HG02840 (cell line): ENCODE data around the gene FOXL3.
"Not testable (repeated sequence)": the region's sequence is repeated elsewhere in the genome, so short reads cannot be mapped to it uniquely, and the experiment has no call there.

ENCODE experiments used
- ATAC-seq: cut with Tn5 transposase; IDR thresholded peaks from one replicate; pipeline ENCODE4 v1.9.1; 2021; ENCODE audit warnings: mild to moderate bottlenecking, moderate library complexity, moderate number of reproducible peaks; ENCODE audit not compliant: unreplicated experiment, low FRiP score

The FOXL3 gene

DNA sequence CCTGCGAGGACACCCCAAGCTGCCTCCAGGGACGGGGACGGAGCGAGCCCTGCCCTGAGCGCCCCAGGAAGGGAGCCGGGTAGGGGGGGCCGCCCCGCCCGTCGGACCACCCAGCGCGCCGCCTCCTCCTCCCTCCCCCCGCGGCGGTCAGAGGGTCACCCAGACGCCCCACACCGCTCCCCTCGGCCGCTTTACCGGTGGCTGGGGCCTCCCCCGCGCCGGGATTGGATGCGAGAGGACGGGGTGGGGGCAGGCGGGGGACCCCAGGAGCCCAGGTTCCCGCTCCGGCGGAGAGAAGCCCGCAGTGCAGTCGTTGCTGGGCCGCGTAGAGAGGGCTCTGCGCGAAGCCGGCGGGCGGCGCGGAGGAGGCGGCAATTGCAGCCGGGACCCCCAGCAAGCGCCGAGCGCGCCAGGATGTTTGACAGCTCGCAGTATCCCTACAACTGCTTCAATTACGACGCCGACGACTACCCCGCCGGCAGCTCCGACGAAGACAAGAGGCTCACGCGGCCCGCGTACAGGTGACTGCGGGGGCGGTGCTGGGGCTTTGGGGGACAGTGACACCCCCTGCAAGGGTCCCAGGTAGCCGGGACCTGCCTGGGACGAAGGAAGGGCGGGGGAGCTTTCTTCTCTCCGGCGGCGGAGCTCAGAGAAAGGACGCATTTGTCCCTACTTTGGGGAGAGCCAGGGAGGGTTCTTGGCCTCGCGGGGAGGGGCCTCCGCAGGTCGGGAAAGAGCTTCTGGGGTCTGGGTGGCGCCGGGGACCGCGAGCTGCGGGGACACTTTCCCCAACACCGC lies at the start of gene FOXL3:
Gene FOXL3 (plus strand): TSS at position 415 of the 798 bp plus-strand sequence. CDS start 0 bp downstream, at position 415.
- no peak for ATAC-seq

DNA sequence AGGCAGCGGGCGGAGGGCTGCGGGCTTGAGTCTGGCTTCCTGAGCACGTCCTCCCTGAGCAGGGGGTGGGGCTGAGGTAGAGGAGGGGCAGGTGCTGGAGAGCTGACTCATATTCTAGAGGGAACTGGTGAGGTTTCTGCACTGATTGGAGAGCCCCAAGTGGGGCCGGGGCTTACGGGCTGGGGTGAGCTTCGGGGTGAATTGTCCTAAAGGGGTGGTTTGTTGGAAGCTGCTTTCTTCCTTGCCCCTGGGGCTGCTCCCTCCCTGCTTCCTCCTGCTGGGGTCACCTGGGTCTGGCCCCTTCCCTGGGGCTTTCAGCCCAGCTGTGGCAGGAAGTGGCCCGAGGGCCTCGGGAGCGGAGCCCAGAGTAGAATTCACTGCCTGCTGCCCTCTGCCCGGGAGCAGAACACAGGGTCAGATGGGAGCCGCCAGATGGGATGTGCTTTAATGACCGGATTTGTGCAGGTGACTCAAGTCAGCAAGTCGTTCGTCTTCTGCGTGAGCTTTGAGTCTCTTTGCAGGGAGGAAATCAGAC lies 49.0 kb upstream of the FOXL3 start:
- ATAC-seq = no peak

DNA sequence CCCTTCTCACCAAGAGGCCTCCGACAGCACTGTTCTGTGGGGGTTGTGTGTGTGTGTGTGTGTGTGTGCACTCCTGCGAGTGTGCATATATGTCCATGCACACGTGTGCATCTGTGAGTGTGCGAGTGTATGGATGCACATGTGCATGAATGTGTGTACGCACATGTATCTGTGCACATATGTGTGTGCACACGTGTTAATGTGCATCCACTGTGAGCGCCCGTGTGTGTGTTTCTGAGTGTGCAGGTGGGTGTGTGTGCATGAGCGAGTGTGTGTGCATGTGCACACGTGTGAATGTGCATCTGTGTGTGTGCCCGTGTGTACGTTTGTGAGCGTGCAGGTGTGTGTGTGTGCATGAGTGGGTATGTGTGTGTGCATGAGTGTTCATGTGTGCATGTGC lies 48.5 kb upstream of the FOXL3 start:
- ATAC-seq = no peak

DNA sequence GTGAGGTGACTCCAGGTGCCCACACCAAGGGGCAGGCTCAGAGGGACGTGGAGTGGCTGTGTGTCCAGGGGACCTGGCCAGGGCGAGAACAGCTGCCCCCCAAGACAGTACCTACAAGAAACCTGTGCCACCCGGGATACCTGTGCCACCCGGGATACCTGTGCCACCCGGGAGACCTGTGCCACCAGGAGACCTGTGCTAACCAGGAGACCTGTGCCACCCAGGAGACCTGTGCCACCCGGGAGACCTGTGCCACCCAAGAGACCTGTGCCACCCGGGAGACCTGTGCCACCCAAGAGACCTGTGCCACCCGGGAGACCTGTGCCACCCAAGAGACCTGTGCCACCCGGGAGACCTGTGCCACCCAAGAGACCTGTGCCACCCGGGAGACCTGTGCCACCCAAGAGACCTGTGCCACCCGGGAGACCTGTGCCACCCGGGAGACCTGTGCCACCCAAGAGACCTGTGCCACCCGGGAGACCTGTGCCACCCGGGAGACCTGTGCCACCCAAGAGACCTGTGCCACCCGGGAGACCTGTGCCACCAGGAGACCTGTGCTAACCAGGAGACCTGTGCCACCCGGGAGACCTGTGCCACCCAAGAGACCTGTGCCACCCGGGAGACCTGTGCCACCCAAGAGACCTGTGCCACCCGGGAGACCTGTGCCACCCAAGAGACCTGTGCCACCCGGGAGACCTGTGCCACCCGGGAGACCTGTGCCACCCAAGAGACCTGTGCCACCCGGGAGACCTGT lies 47.0 kb upstream of the FOXL3 start:
- ATAC-seq = not testable (repeated sequence)

DNA sequence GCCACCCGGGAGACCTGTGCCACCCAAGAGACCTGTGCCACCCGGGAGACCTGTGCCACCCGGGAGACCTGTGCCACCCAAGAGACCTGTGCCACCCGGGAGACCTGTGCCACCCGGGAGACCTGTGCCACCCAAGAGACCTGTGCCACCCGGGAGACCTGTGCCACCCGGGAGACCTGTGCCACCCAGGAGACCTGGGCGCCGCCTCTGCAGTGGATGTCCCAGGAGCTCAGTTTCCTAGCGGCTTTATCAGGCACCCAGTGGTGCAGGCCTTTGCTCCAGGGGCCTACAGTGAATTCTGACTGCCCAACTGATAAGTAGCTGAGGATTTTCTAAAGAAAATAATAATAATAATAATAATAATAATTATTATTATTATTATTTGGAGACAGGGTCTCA lies 46.4 kb upstream of the FOXL3 start:
- ATAC-seq = not testable (repeated sequence)

DNA sequence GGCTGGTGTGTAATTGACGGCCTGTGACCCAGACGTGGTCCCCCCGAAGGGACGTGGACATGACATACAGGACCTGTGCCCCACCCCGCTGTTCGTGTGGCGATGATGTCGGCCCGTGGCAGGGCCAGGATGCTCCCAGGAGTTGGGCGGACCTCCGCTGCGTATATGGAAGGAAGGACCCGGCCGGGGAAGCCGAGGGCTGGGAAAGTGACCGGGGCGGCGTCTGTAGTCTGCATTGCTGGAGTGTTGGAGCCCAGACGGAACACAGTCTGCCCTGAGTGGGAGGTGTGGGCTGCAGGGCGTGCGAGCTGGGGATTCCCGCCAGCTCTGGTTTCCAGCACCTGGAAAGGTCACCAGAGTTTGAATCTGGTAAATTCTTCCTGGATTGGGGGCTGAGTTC lies 45.0 kb upstream of the FOXL3 start:
- ATAC-seq = no peak

DNA sequence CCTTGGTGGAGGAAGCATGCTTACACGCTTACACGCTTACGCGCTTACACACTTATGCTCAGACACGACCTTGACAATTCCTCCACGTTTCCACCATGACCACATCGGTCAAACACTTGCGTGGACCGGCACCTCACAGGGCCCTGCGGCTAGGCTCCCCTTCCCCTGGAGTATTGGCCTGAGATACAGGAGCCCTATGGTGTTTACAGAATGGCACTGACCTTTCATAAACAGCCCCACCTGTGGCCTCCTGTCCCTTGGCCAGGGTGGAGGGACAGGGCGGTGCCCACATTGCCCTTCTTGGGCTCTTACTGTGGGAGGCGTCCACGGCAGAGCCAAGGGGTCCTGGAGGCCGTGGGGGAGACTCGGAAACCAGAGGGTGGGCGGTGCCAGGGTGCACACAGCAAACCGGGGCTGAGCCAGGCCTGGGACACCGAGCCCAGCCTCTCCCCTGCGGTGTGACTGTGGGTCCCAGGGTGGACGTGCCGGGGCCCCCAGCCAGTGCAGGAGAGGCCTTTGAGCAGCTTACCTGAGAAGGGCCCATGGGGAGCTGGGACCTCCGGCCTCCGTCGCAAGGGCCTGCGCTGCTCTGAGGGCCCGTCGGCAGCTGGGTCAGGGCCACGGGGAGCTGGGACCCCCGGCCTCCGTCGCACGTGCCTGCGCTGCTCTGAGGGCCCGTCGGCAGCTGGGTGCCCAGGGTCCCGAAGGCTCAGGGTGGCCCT lies 44.2 kb upstream of the FOXL3 start:
- no peak for ATAC-seq

DNA sequence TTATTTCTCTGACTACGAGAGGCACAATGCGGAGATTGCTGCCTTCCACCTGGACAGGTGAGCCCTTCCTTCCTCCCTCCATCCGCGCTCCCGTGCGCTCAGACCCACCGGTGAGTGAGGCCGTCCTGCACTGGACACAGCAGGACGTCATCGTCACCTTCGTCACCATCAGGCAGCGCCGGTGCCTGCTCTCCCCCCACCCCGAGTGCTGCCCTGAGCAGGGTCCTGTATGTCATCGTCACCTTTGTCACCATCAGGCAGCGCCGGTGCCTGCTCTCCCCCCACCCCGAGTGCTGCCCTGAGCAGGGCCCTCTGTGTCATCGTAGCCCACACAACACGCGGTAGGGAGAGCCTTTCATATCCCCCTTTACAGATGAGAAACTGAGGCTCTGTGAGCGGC lies 43.5 kb upstream of the FOXL3 start:
- ATAC-seq = no peak

DNA sequence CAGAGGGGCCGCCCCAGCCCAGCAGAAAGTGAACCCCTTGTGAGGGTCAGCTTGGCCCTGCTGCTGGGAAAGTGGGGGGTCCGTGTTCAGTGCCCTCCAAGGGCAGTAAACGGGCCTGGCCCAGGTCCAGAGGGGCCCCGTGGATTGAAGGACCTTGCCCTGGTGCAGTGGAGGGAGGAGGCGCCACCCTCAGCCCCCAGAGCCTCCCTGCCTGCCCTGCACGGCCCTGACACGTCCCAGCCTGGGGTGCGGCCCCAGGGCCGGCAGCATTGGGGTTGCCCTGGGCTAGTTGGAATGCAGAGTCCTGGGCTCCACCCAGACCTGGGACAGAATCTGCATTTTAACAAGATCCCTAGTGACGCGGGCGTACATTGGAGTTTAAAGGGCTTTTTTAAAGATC lies 42.8 kb upstream of the FOXL3 start:
- ATAC-seq = no peak

DNA sequence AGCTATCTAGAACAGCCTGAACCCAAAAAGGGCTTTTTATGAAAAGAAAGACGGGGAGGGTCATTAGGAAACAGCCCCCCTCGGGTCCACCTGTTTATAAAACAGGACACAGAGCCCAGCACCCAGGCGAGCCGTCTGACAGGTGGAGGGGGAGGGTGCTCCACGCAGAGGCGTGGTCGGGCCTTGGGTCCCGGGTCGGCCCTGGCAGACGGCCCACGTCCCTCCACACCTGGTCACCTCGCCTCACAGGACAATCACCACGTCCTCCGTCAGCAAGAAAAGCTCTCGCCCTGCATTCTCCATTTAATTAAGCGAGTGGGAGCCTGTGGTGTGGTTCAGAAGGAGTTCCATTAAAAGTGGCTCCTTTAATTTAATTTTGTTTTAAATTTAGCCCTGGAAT lies 42.3 kb upstream of the FOXL3 start:
- no peak for ATAC-seq

DNA sequence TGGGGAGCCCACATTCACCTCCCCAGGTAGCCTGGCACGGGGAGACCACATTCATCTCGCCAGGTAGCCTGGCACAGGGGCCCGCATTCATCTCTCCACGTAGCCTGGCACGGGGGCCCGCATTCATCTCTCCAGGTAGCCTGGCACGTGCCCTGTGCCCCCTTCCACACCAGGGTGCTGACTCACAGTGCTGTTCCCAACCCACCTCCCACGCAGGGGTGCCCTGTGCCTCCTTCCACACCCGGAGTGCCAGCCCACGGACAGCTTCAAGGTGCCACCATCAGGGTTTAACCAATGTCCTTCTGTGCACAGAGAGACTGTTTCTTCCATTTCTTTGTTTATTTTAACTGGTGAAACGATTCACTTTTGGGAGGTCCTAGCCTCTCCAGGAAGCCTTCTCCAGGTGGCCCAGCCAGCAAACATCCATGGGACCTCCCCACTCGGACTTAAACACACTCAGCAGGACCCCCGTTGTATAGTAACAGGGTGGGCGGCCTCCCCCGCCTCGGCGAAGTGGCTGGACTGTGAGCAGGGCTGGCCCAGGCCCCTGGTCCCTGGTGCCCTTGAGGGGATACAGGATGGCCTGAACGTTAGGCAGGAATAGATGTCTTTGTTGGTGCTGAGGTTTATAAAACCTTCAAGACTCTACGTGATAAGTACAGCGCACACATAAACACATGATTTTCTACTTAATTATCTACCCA lies 41.1 kb upstream of the FOXL3 start:
- no peak for ATAC-seq

DNA sequence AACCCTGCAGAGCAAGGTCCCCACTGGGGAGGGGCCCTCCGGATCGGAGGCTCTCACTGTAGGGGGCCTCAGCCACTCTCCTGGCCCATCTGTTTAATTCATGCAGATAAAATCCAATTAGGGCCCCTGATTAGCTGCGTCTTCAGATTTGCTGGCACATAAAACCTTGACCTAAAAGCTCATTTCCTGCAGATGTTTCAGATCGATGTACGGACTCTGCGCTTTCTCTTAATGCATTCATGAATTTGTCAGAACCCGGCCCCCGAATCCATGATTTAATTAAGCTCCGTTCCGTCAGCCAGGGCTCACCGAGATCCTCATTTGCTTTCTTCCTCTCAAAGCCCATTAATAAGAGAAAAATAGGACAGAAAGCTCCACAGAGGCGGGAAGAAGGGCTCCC lies 40.0 kb upstream of the FOXL3 start:
- ATAC-seq = no peak

DNA sequence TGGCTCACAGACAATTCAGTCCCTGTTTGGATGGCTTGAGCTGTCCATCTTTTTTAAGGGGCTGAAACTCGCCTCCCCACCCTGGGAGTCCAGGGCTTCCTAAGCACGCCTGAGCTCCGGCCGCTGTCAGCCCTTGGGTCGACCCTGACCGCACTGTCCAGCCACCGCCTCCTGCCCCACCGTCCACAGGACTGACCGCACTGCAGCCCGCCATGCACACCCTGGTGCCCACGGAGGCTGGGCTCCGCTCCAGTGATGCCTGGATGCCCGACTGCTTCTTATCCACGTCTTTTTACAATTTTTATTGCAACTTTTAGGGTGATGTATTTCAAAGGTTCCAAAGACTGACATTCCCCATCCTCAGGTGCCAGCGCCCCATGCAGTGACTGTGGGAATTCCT lies 39.4 kb upstream of the FOXL3 start:
- no peak for ATAC-seq

DNA sequence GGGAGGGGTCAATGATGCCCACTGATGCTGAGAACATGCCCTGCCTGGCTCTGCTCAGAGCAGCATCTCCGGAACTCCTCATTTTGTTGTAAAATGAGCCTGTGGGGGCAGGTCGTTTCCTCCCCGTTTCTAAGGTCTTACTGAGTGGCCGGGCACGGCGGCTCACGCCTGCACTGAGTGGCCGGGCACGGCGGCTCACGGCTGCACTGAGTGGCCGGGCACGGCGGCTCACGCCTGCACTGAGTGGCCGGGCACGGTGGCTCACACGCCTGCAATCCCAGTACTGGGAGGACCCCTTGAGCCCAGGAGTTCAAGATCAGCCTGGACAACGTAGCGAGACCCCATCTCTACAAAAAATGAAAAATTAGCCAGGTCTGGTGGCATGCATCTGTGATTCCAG lies 39.0 kb upstream of the FOXL3 start:
- ATAC-seq = no peak

DNA sequence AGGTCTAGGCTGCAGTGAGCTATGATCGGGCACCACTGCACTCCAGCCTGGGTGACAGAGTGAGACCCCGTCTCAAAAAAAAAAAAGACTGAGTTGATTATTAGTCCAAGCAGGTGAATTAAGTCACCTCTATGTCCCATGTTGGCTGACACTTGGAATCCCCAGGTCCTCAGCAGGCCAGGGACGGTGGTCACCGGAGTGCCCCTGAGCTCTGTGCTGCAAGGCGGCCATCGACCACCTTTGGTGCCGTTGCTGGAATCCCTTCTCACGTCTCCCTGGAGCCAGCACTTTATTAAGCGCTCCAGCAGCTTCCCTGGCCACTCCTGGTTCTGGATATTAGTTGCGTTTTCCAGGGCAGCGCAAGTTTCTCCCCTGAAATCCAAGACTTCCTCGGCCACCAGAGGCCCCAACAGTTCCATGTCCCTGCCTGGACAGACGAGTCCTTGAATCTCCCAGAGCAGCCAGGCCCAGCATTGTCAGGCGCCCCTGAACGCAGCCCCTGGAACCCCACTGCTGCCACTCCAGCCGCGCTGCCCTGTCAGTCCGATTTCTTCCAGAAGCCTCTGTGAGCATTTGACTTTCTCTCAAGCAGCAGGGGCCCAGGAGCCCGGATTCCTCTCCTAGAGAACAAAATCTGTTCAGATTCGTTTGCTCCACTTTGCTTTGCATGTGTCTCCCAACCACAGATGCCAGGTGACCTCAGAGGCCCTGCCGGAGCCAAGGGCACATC lies 38.4 kb upstream of the FOXL3 start:
- ATAC-seq = no peak

DNA sequence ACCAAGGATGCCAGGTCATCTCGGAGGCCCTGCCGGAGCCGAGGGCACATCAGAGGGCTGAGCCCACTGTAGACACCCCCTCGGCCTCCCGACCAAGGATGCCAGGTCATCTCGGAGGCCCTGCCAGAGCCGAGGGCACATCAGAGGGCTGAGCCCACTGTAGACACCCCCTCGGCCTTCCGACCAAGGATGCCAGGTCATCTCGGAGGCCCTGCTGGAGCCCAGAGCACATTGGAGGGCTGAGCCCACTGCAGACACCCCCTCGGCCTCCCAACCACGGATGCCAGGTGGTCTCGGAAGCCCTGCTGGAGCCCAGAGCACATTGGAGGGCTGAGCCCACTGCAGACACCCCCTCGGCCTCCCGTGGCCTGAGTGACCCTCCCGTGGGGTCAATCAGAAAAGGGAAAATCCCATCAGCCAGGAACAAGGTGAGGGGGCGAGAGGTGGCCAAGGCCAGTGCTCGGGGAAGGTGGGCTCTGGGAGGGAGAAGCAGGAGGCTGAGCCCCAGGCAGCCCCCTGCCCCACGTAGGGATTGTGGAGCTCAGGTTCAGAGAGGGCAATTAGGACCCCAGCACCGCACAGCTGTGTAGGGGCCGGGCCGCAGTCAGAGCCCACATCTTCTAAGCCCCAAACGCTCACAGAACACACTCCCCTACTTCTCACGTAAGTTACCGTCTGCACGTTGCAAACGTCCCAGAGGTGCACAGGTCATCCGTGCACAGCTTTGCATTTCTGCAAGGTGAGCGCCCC lies 37.6 kb upstream of the FOXL3 start:
- ATAC-seq = no peak

DNA sequence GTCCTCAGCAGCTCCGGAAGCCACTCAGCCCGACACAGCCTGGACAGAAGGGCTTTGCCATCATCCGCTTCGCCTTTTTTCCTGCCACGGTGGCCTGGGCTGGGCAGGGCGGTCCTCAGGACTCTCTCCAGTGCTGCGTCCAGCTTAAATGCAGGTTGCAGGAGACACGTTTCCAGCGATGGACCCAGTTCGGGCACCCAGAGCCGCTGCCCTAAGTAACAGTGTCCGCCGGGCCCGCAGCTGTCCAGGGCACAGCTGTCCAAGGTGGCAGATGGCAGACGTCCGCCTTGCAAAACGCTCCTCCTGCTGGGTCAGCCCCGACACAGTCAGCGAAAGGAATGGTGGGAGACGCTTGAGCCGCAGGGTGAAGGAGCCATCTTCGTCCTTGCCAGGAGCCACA lies 37.0 kb upstream of the FOXL3 start:
- no peak for ATAC-seq

DNA sequence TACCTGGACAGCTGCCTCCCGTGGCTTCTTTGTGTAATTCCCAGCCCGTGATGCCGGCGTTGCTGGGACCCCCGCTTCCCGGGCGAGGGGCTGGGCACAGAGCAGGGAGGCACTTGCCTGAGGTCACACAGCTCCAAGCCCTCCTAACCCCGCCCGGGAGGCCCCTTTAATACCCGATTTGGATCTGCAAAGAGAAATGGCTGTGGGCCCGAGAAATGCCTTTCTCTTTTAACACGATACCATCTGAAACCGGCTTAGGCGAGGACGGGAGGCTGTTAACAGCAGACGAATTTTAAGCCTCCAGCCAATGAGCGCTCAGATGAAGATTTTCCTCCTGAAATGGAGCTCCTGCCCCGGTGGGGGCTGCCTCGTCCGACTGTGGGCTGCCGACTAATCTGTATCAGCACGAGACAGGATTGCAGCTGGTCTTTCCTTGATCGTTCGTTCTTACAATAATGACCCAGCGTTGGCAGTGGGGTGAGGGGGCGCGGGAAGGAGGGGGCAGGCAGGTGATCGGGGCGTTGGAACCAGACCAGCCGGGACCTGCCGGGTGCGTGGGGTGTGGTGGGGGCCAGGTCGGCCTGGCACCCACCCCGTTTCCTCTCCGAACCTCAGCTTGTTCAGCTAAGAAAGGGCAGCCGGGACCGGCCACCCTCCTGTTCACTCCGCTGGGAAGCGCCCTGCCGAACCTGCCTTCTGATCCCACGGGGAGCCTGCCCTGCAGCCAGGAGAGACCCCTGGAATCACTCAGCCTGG lies 36.2 kb upstream of the FOXL3 start:
- no peak for ATAC-seq
